ENCODE measurements around the gene CTNNA2. TPM values are rescaled to one million over a fixed set of nuclear protein-coding genes. Genes with fewer than 3 reads are reported as not detected.

CTNNA2 gene
- total RNA-seq, 1 donor from 2014 or later: 2.9 TPM

GRCh38 chr2:79850912-79851311, 338.1 kb downstream of the CTNNA2 start:
- DNase-seq (ENCODE audit: extremely low spot score in 2 of 2): no peak
- no peak overlapping the region for H3K27ac ChIP-seq
- intact Hi-C loops (cut with DNase I): no loop called here
- TF ChIP-seq CTCF (IDR thresholded peaks at IDR 0.05): no peak
- TF ChIP-seq POLR2AphosphoS5 (IDR thresholded peaks at IDR 0.05; ENCODE audit: insufficient read depth in 1 of 2, low read depth in 1 of 2): no peak
- no peak for TF ChIP-seq POLR2A (IDR thresholded peaks at IDR 0.05)
- H3K4me3 ChIP-seq: no peak overlapping the region
- no peaks in the 10 kb centered on the region for H3K27me3 ChIP-seq
- no peaks in the 10 kb centered on the region for H3K4me1 ChIP-seq
- H3K9me3 ChIP-seq: no peaks in the 10 kb centered on the region
- no peaks in the 10 kb centered on the region for H3K36me3 ChIP-seq

- DNase-seq (ENCODE audit: extremely low spot score in 2 of 2): no peak
- Histone ChIP-seq H3K4me1 (no peaks in the 10 kb centered on the region), H3K27me3 (no peaks in the 10 kb centered on the region), H3K9me3 (no peaks in the 10 kb centered on the region), H3K27ac (no peak overlapping the region), H3K4me3 (no peak overlapping the region), H3K36me3 (no peaks in the 10 kb centered on the region)
- TF ChIP-seq CTCF (IDR thresholded peaks at IDR 0.05) (no peak), POLR2AphosphoS5 (IDR thresholded peaks at IDR 0.05; ENCODE audit: insufficient read depth in 1 of 2, low read depth in 1 of 2) (no peak), POLR2A (IDR thresholded peaks at IDR 0.05) (no peak)
- intact Hi-C loops (cut with DNase I): no loop called here
Observed at GRCh38 chr2:79855264-79856006, 342.6 kb downstream of the CTNNA2 start.

GRCh38 chr2:79857888-79858287, 345.0 kb downstream of the CTNNA2 start:
- Histone ChIP-seq H3K36me3 (no peaks in the 10 kb centered on the region), H3K4me3 (no peak overlapping the region), H3K4me1 (no peaks in the 10 kb centered on the region), H3K27me3 (no peaks in the 10 kb centered on the region), H3K27ac (no peak overlapping the region), H3K9me3 (no peaks in the 10 kb centered on the region)
- DNase-seq (ENCODE audit: extremely low spot score in 2 of 2): no peak
- TF ChIP-seq POLR2AphosphoS5 (IDR thresholded peaks at IDR 0.05; ENCODE audit: insufficient read depth in 1 of 2, low read depth in 1 of 2) (no peak), CTCF (IDR thresholded peaks at IDR 0.05) (no peak), POLR2A (IDR thresholded peaks at IDR 0.05) (no peak)
- intact Hi-C loops (cut with DNase I): no loop called here

GRCh38 chr2:79860228-79861058, 347.6 kb downstream of the CTNNA2 start:
- no peaks in the 10 kb centered on the region for H3K27me3 ChIP-seq
- no peak overlapping the region for H3K27ac ChIP-seq
- no peaks in the 10 kb centered on the region for H3K36me3 ChIP-seq
- TF ChIP-seq CTCF (IDR thresholded peaks at IDR 0.05) (no peak), POLR2AphosphoS5 (IDR thresholded peaks at IDR 0.05; ENCODE audit: insufficient read depth in 1 of 2, low read depth in 1 of 2) (no peak), POLR2A (IDR thresholded peaks at IDR 0.05) (no peak)
- no peak for DNase-seq (ENCODE audit: extremely low spot score in 2 of 2)
- no peaks in the 10 kb centered on the region for H3K4me1 ChIP-seq
- no peak overlapping the region for H3K4me3 ChIP-seq
- H3K9me3 ChIP-seq: no peaks in the 10 kb centered on the region
- intact Hi-C loops (cut with DNase I): no loop called here

- Histone ChIP-seq H3K9me3 (no peaks in the 10 kb centered on the region), H3K4me3 (no peak overlapping the region)
- intact Hi-C loops (cut with DNase I): no loop called here
Observed at GRCh38 chr2:79861059-79861374, 348.2 kb downstream of the CTNNA2 start.

More at GRCh38 chr2:79861059-79861374, 348.2 kb downstream of the CTNNA2 start:
- no peaks in the 10 kb centered on the region for H3K4me1 ChIP-seq
- no peaks in the 10 kb centered on the region for H3K36me3 ChIP-seq
- no peak for DNase-seq (ENCODE audit: extremely low spot score in 2 of 2)
- TF ChIP-seq POLR2A (IDR thresholded peaks at IDR 0.05): no peak
- no peak for TF ChIP-seq CTCF (IDR thresholded peaks at IDR 0.05)
- H3K27me3 ChIP-seq: no peaks in the 10 kb centered on the region
- no peak overlapping the region for H3K27ac ChIP-seq

Data from vagina (tissue), 2 donors.